Measurements from ENCODE around the gene HOXA5. TPM values are rescaled to one million over a fixed set of nuclear protein-coding genes. Genes with fewer than 3 reads are reported as not detected.

HOXA5 gene
- total RNA-seq, 1 experiment from 2014 or later = 6.7 TPM

GRCh38 chr7:27191833-27192545 is 48.5 kb upstream of the HOXA5 start:
- intact Hi-C loops (cut with micrococcal nuclease) = loop anchor here (10.0 kb wide), 2 partner anchors 553 to 1433 kb away; partner anchors contain the start of gene TAX1BP1
- no peak overlapping the region for H3K4me2 ChIP-seq (ENCODE audit: low read length)
- DNase-seq (ENCODE audit: low read depth, low spot score) (no peak), ATAC-seq (no peak)
- no peaks in the 10 kb centered on the region for H4K20me1 ChIP-seq (ENCODE audit: insufficient read depth)
- H3K79me2 ChIP-seq (ENCODE audit: insufficient read depth, low read length) = no peaks in the 10 kb centered on the region
- no peaks in the 10 kb centered on the region for H3K36me3 ChIP-seq (ENCODE audit: control insufficient read depth in 1 of 2, insufficient read depth in 2 of 2, low read length in 2 of 2)
- H3K9me2 ChIP-seq (ENCODE audit: insufficient read depth) = no peaks in the 10 kb centered on the region
- CTCF ChIA-PET = interaction anchor here (0.9 kb wide), 1 partner anchor 12 kb away, joined by 3 read pairs; no protein-coding TSS in a partner anchor
- no peaks in the 10 kb centered on the region for H3K27me3 ChIP-seq (ENCODE audit: insufficient read depth, low read length)
- BruUV-seq (replicated peaks) = no TSS peak
- no peak overlapping the region for H2AFZ ChIP-seq (ENCODE audit: low read depth, low read length, poor library complexity, severe bottlenecking)
- no peak overlapping the region for H3K27ac ChIP-seq (ENCODE audit: low read depth, low read length)
- RAD21 ChIA-PET (ENCODE audit: low non-redundant PET in 1 of 2, low total read pairs in 2 of 2, uncharacterized antibody in 2 of 2, unreplicated experiment in 2 of 2) = no interaction called here
- no peak for TF ChIP-seq EGR1 (IDR thresholded peaks at IDR 0.05; ENCODE audit: low read depth)
- no peak for TF ChIP-seq ZFX (IDR thresholded peaks at IDR 0.05)
- no peak for TF ChIP-seq JUND (IDR thresholded peaks at IDR 0.05)
- no peak for TF ChIP-seq CTCF (IDR thresholded peaks at IDR 0.05 in 2 of 3, conservative IDR thresholded peaks at IDR 0.05 in 1 of 3; ENCODE audit: borderline replicate concordance in 1 of 3, insufficient read depth in 1 of 3, low read depth in 2 of 3, low read length in 2 of 3)
- no peak for TF ChIP-seq ATF3 (IDR thresholded peaks at IDR 0.05)
- TF ChIP-seq REST (IDR thresholded peaks at IDR 0.05; ENCODE audit: low read depth) = no peak
- TF ChIP-seq SRF (IDR thresholded peaks at IDR 0.05; ENCODE audit: low read depth) = no peak
- no peak for TF ChIP-seq SIN3A (IDR thresholded peaks at IDR 0.05; ENCODE audit: low read depth)
- no peak for TF ChIP-seq POLR2A (IDR thresholded peaks at IDR 0.05; ENCODE audit: borderline replicate concordance, extremely low read depth, insufficient read depth, insufficient read length)
- no peak for TF ChIP-seq EZH2 (IDR thresholded peaks at IDR 0.05)
- no peak for TF ChIP-seq ZBTB33 (IDR thresholded peaks at IDR 0.05; ENCODE audit: extremely low read depth, insufficient replicate concordance, low read length)
- H3K9ac ChIP-seq (ENCODE audit: low read length) = no peak overlapping the region
- POLR2A ChIA-PET = no interaction called here
- no peaks in the 10 kb centered on the region for H3K9me3 ChIP-seq (ENCODE audit: control insufficient read depth in 1 of 2, insufficient read depth in 1 of 2, low read depth in 1 of 2, low read length in 2 of 2)
- H3K4me3 ChIP-seq (replicated peaks in 1 of 2; ENCODE audit: low read depth in 1 of 2, low read length in 2 of 2) = no peak overlapping the region
- no peaks in the 10 kb centered on the region for H3K4me1 ChIP-seq (ENCODE audit: control insufficient read depth in 1 of 2, insufficient read depth in 2 of 2, low read length in 2 of 2)
